ENCODE results near the gene FAM170B.

The FAM170B gene

GRCh38 chr10:49105076-49105475 lies 28.7 kb downstream of the FAM170B start (continued):
- no peak for TF ChIP-seq SETDB1 (IDR thresholded peaks at IDR 0.05; ENCODE audit: insufficient read length, low read length)
- TF ChIP-seq ZBTB44 (tag by site-specific recombination; IDR thresholded peaks at IDR 0.05): no peak
- TF ChIP-seq ZNF596 (tag by site-specific recombination; IDR thresholded peaks at IDR 0.05): peak; percentile 96

- H3K27ac ChIP-seq (ENCODE audit: extremely low read depth, low read depth, low read length): no peak overlapping the region
- no peaks in the 10 kb centered on the region for H3K9me3 ChIP-seq (ENCODE audit: control insufficient read depth, insufficient read depth, low read depth, low read length)
- H3K4me3 ChIP-seq (ENCODE audit: low read depth, low read length): no peak overlapping the region
- TF ChIP-seq ZNF639 (tag by site-specific recombination; IDR thresholded peaks at IDR 0.05) (no peak), ZNF132 (tag by site-specific recombination; IDR thresholded peaks at IDR 0.05; ENCODE audit: borderline replicate concordance) (no peak), MEIS1 (CRISPR knock-in tag; IDR thresholded peaks at IDR 0.05; ENCODE audit: borderline replicate concordance) (no peak), ZSCAN23 (tag by site-specific recombination; IDR thresholded peaks at IDR 0.05) (no peak), ZNF626 (tag by site-specific recombination; IDR thresholded peaks at IDR 0.05) (no peak), ZBTB26 (tag by site-specific recombination; optimal IDR thresholded peaks at IDR 0.05) (no peak)
- H3K4me1 ChIP-seq (ENCODE audit: control insufficient read depth, insufficient read depth, low read length): no peaks in the 10 kb centered on the region
- peaks cover 0 to 8% of the 10 kb centered on the region in 2 experiments; a peak in 1 of 3 replicates for H3K36me3 ChIP-seq (ENCODE audit: control insufficient read depth in 2 of 2, insufficient read depth in 1 of 2, low read length in 2 of 2)
- CTCF ChIA-PET: no interaction called here
- POLR2A ChIA-PET: no interaction called here
These were observed 29.5 kb downstream of the FAM170B start for GRCh38 chr10:49104323-49104722.

GRCh38 chr10:49103761-49104160 lies 30.1 kb downstream of the FAM170B start:
- peaks cover 0 to 8% of the 10 kb centered on the region in 2 experiments; a peak in 1 of 3 replicates for H3K36me3 ChIP-seq (ENCODE audit: control insufficient read depth in 2 of 2, insufficient read depth in 1 of 2, low read length in 2 of 2)
- no peaks in the 10 kb centered on the region for H3K9me3 ChIP-seq (ENCODE audit: control insufficient read depth, insufficient read depth, low read depth, low read length)
- POLR2A ChIA-PET: no interaction called here
- no peak overlapping the region for H3K4me3 ChIP-seq (ENCODE audit: low read depth, low read length)
- no peak overlapping the region for H3K27ac ChIP-seq (ENCODE audit: extremely low read depth, low read depth, low read length)
- H3K4me1 ChIP-seq (ENCODE audit: control insufficient read depth, insufficient read depth, low read length): no peaks in the 10 kb centered on the region
- CTCF ChIA-PET: interaction anchor here (0.9 kb wide), 1 partner anchor 447 kb away, joined by 3 read pairs; no protein-coding TSS in a partner anchor
- no peak for TF ChIP-seq ZNF513 (tag by site-specific recombination; IDR thresholded peaks at IDR 0.05)
- TF ChIP-seq ZNF776 (tag by site-specific recombination; IDR thresholded peaks at IDR 0.05; ENCODE audit: borderline replicate concordance): no peak
- no peak for TF ChIP-seq MYNN (tag by site-specific recombination; IDR thresholded peaks at IDR 0.05; ENCODE audit: borderline replicate concordance)
- TF ChIP-seq ZBTB8A (tag by site-specific recombination; IDR thresholded peaks at IDR 0.05): no peak
- TF ChIP-seq SP2 (tag by site-specific recombination; IDR thresholded peaks at IDR 0.05): no peak
- TF ChIP-seq AEBP2 (tag by site-specific recombination; IDR thresholded peaks at IDR 0.05; ENCODE audit: borderline replicate concordance): no peak
- TF ChIP-seq ZNF843 (tag by site-specific recombination; IDR thresholded peaks at IDR 0.05): no peak
- TF ChIP-seq KLF10 (tag by site-specific recombination; IDR thresholded peaks at IDR 0.05): no peak
- TF ChIP-seq ZNF610 (tag by site-specific recombination; IDR thresholded peaks at IDR 0.05; ENCODE audit: borderline replicate concordance): no peak
- no peak for TF ChIP-seq ZBTB1 (tag by site-specific recombination; IDR thresholded peaks at IDR 0.05)
- TF ChIP-seq ZNF692 (tag by site-specific recombination; IDR thresholded peaks at IDR 0.05): no peak
- no peak for TF ChIP-seq ZNF350 (tag by site-specific recombination; IDR thresholded peaks at IDR 0.05)
- TF ChIP-seq ZBTB20 (tag by site-specific recombination; IDR thresholded peaks at IDR 0.05): no peak
- TF ChIP-seq ZFP37 (tag by site-specific recombination; IDR thresholded peaks at IDR 0.05): no peak
- no peak for TF ChIP-seq GLI4 (tag by site-specific recombination; IDR thresholded peaks at IDR 0.05)
- TF ChIP-seq ZNF175 (tag by site-specific recombination; IDR thresholded peaks at IDR 0.05): no peak
- no peak for TF ChIP-seq KLF1 (tag by site-specific recombination; IDR thresholded peaks at IDR 0.05)
- no peak for TF ChIP-seq ZNF660 (tag by site-specific recombination; IDR thresholded peaks at IDR 0.05)
